HCT116 (cell line): ENCODE results near the gene DNM1L. TPM values are rescaled to one million over a fixed set of nuclear protein-coding genes. Genes with fewer than 3 reads are reported as not detected.

Experiments used
- ATAC-seq: fragments of 200-7000 bp; cut with Tn5 transposase; 2 replicates; pipeline ENCODE4 v1.9.1; 2020; ENCODE audit warnings: mild to moderate bottlenecking, moderate library complexity
- BruUV-seq: library from RNA; stranded (reverse); fragments of 400-500 nt; replicated peaks from 2 replicates; lab custom pipeline; 2021; lab: Mats Ljungman, UMichigan
- CTCF ChIA-PET: fragments of 300-600 bp; sonication (Branson Sonifier 250); formaldehyde crosslinking; loops from one replicate; lab custom pipeline; 2021; ENCODE audit warnings: antibody characterized with exemption; lab: Charles Lee
- POLR2A ChIA-PET: fragments of 300-600, 350-600 bp; sonication (Branson Sonifier 250); formaldehyde crosslinking; loops from one replicate; lab custom pipeline; 2021; ENCODE audit warnings: antibody characterized with exemption; lab: Charles Lee
- RAD21 ChIA-PET, 2 experiments: fragments of 300-600 bp; sonication (Branson Sonifier 250); formaldehyde crosslinking; loops; one replicate each; lab custom pipeline; 2023; ENCODE audit warnings: low total read pairs in 2 of 2; ENCODE audit not compliant: uncharacterized antibody in 2 of 2, unreplicated experiment in 2 of 2, low non-redundant PET in 1 of 2; lab: Charles Lee
- DNase-seq: peaks from one replicate; pipeline ENCODE4 v3.0.0-alpha.2; 2010; ENCODE audit warnings: low read depth, low spot score
- H2AFZ ChIP-seq: fragments of 200-600 bp; shearing (Covaris generic), sonication (generic); 2 replicates; pipeline ENCODE4 v1.6.1; 2017; ENCODE audit warnings: low read depth, mixed run types, mixed read lengths, antibody characterized with exemption, low read length; ENCODE audit not compliant: poor library complexity, severe bottlenecking
- H3K27ac ChIP-seq: 2 replicates; pipeline ENCODE4 v1.5.1; 2012; ENCODE audit warnings: low read depth, low read length
- H3K27me3 ChIP-seq: fragments of 200-600 bp; sonication (generic); 2 replicates; pipeline ENCODE4 v1.6.1; 2016; ENCODE audit warnings: mixed run types, low read length, mixed read lengths; ENCODE audit not compliant: insufficient read depth
- H3K36me3 ChIP-seq, 2 experiments: fragments of 200-500 bp in 1 of 2; fragments of 200-600 bp in 1 of 2; sonication (Bioruptor generic) in 1 of 2; sonication (generic) in 1 of 2; 2 replicates each; pipeline versions ENCODE4 v1.5.1 to v1.6.1; 2014 to 2016; ENCODE audit warnings: low read length in 2 of 2, inconsistent platforms in 1 of 2, mixed read lengths in 1 of 2, mixed run types in 1 of 2; ENCODE audit not compliant: insufficient read depth in 2 of 2, control insufficient read depth in 1 of 2
- H3K4me1 ChIP-seq, 2 experiments: fragments of 200-600 bp in 1 of 2; sonication (generic) in 1 of 2; 2 replicates each; pipeline versions ENCODE4 v1.5.1 to v1.6.1; 2012 to 2017; ENCODE audit warnings: low read length in 2 of 2, inconsistent platforms in 1 of 2, mild to moderate bottlenecking in 1 of 2, mixed read lengths in 1 of 2, mixed run types in 1 of 2, moderate library complexity in 1 of 2; ENCODE audit not compliant: insufficient read depth in 2 of 2, control insufficient read depth in 1 of 2
- H3K4me2 ChIP-seq: fragments of 200-600 bp; sonication (generic); 2 replicates; pipeline ENCODE4 v1.6.1; 2017; ENCODE audit warnings: mixed run types, low read length, mixed read lengths
- H3K4me3 ChIP-seq, 2 experiments: fragments of 200-600 bp in 1 of 2; sonication (generic) in 1 of 2; replicated peaks in 1 of 2; 2 replicates each; pipeline ENCODE4 v1.5.1; 2011 to 2016; ENCODE audit warnings: low read length in 2 of 2, control low read depth in 1 of 2, low read depth in 1 of 2, mild to moderate bottlenecking in 1 of 2, mixed read lengths in 1 of 2, mixed run types in 1 of 2
- H3K79me2 ChIP-seq: fragments of 200-600 bp; sonication (generic); 2 replicates; pipeline ENCODE4 v1.6.1; 2017; ENCODE audit warnings: mild to moderate bottlenecking, mixed run types, low read length, moderate library complexity, mixed read lengths; ENCODE audit not compliant: insufficient read depth
- H3K9ac ChIP-seq: fragments of 200-600 bp; sonication (generic); 2 replicates; pipeline ENCODE4 v1.6.1; 2016; ENCODE audit warnings: low read length, mixed read lengths
- H3K9me2 ChIP-seq: fragments of 200-600 bp; sonication (generic), shearing (Covaris generic); 2 replicates; pipeline ENCODE4 v1.6.1; 2017; ENCODE audit warnings: mixed run types, mild to moderate bottlenecking, moderate library complexity; ENCODE audit not compliant: insufficient read depth
- H3K9me3 ChIP-seq, 2 experiments: fragments of 200-500 bp in 1 of 2; fragments of 200-600 bp in 1 of 2; sonication (Bioruptor generic) in 1 of 2; sonication (generic) in 1 of 2; 2 replicates each; pipeline ENCODE4 v1.6.1; 2014 to 2017; ENCODE audit warnings: low read length in 2 of 2, mixed read lengths in 2 of 2, inconsistent platforms in 1 of 2, low read depth in 1 of 2, mild to moderate bottlenecking in 1 of 2, mixed run types in 1 of 2, moderate library complexity in 1 of 2; ENCODE audit not compliant: control insufficient read depth in 1 of 2, insufficient read depth in 1 of 2
- H4K20me1 ChIP-seq: fragments of 200-600 bp; sonication (generic), shearing (Covaris generic); 2 replicates; pipeline ENCODE4 v1.6.1; 2017; ENCODE audit warnings: mixed run types, mild to moderate bottlenecking, moderate library complexity; ENCODE audit not compliant: insufficient read depth
- ATF3 ChIP-seq: IDR thresholded peaks from 2 replicates; pipeline ENCODE4 v1.6.1; 2012
- CBX3 ChIP-seq: IDR thresholded peaks from 2 replicates; pipeline ENCODE4 v1.6.1; 2012; ENCODE audit warnings: low read depth
- CEBPB ChIP-seq: IDR thresholded peaks from 2 replicates; pipeline ENCODE4 v1.6.1; 2012; ENCODE audit warnings: low read depth
- EGR1 ChIP-seq: IDR thresholded peaks from 2 replicates; pipeline ENCODE4 v1.6.1; 2012; ENCODE audit warnings: low read depth
- ELF1 ChIP-seq: IDR thresholded peaks from 2 replicates; pipeline ENCODE4 v1.6.1; 2012; ENCODE audit warnings: low read depth, borderline replicate concordance
- EZH2 ChIP-seq: fragments of 200-600 bp; sonication (generic); IDR thresholded peaks from 2 replicates; pipeline ENCODE4 v1.6.1; 2017; ENCODE audit warnings: antibody characterized with exemption, mixed run types
- EZH2phosphoT487 ChIP-seq: fragments of 200-600 bp; IDR thresholded peaks from 2 replicates; pipeline ENCODE4 v1.6.1; 2018; ENCODE audit warnings: antibody characterized with exemption, borderline replicate concordance
- JUND ChIP-seq: IDR thresholded peaks from 2 replicates; pipeline ENCODE4 v1.6.1; 2012
- MAX ChIP-seq: IDR thresholded peaks from 2 replicates; pipeline ENCODE4 v1.6.1; 2012
- POLR2A ChIP-seq: IDR thresholded peaks from 2 replicates; pipeline ENCODE4 v1.7.0; 2011; ENCODE audit warnings: borderline replicate concordance; ENCODE audit not compliant: insufficient read depth, insufficient read length; ENCODE audit errors: extremely low read depth
- POLR2AphosphoS5 ChIP-seq: IDR thresholded peaks from 2 replicates; pipeline ENCODE4 v1.6.1; 2011; ENCODE audit warnings: mild to moderate bottlenecking, low read depth, low read length, moderate library complexity
- RAD21 ChIP-seq: IDR thresholded peaks from 2 replicates; pipeline ENCODE4 v1.6.1; 2012; ENCODE audit warnings: low read depth, mild to moderate bottlenecking
- REST ChIP-seq: IDR thresholded peaks from 2 replicates; pipeline ENCODE4 v1.6.1; 2012; ENCODE audit warnings: low read depth
- SP1 ChIP-seq: IDR thresholded peaks from 2 replicates; pipeline ENCODE4 v1.6.1; 2012; ENCODE audit warnings: low read depth
- SRF ChIP-seq: IDR thresholded peaks from 2 replicates; pipeline ENCODE4 v1.6.1; 2012; ENCODE audit warnings: low read depth
- YY1 ChIP-seq: IDR thresholded peaks from 2 replicates; pipeline ENCODE4 v1.6.1; 2011; ENCODE audit warnings: low read length, low read depth, moderate library complexity, mild to moderate bottlenecking; ENCODE audit not compliant: insufficient replicate concordance; ENCODE audit errors: extremely low read depth
- ZBTB33 ChIP-seq: IDR thresholded peaks from 2 replicates; pipeline ENCODE4 v1.6.1; 2011; ENCODE audit warnings: mild to moderate bottlenecking, low read length, moderate library complexity; ENCODE audit not compliant: insufficient replicate concordance; ENCODE audit errors: extremely low read depth
- ZFX ChIP-seq: fragments of 450-650 bp; IDR thresholded peaks from 2 replicates; pipeline ENCODE4 v1.6.1; 2017
- intact Hi-C: fragments of 100-400 bp; cut with micrococcal nuclease; formaldehyde crosslinking; loops from 2 replicates; pipeline ENCODE4 v1.10.0; 2022
- total RNA-seq: library from RNA; stranded (reverse); gene quantifications from one replicate; pipeline ENCODE4 v1.2.1, GENCODE V29; 2021; ENCODE audit not compliant: unreplicated experiment

Gene DNM1L
- total RNA-seq, 1 experiment from 2014 or later, result 69.7 TPM

GRCh38 chr12:32789446-32789845 is 110.3 kb downstream of the DNM1L start:
- no peaks in the 10 kb centered on the region for H3K4me1 ChIP-seq
- H3K27me3 ChIP-seq, result no peaks in the 10 kb centered on the region
- H3K4me3 ChIP-seq, result no peak overlapping the region
- ATAC-seq, result no peak
- intact Hi-C loops, result no loop called here
- no peak overlapping the region for H2AFZ ChIP-seq
- TF ChIP-seq ZFX, result no peak
- no peak for TF ChIP-seq SP1
- TF ChIP-seq YY1, result no peak
- TF ChIP-seq EGR1, result no peak
- no peak for TF ChIP-seq POLR2AphosphoS5
- no peak for TF ChIP-seq ATF3
- TF ChIP-seq CEBPB, result no peak
- no peak for TF ChIP-seq SRF
- no peak for TF ChIP-seq CBX3
- no peak for TF ChIP-seq EZH2
- no peak for TF ChIP-seq MAX
- TF ChIP-seq POLR2A, result no peak
- no peak for TF ChIP-seq REST
- TF ChIP-seq ELF1, result no peak
- TF ChIP-seq EZH2phosphoT487, result no peak
- no peak for TF ChIP-seq JUND
- TF ChIP-seq ZBTB33, result no peak
- TF ChIP-seq RAD21, result no peak
- no peaks in the 10 kb centered on the region; a peak in 1 of 4 replicates for H3K36me3 ChIP-seq
- ChIA-PET RAD21 (no interaction called here), CTCF (no interaction called here), POLR2A (no interaction called here)
- no peak overlapping the region for H3K4me2 ChIP-seq
- no peak for DNase-seq
- H3K9me3 ChIP-seq, result no peaks in the 10 kb centered on the region
- no TSS peak for BruUV-seq
- H3K79me2 ChIP-seq, result no peaks in the 10 kb centered on the region
- H3K9ac ChIP-seq, result no peak overlapping the region
- H3K9me2 ChIP-seq, result no peaks in the 10 kb centered on the region
- H3K27ac ChIP-seq, result no peak overlapping the region
- no peaks in the 10 kb centered on the region for H4K20me1 ChIP-seq
